ENCODE measurements around the gene NPM1. TPM values are rescaled to one million over a fixed set of nuclear protein-coding genes. Genes with fewer than 3 reads are reported as not detected.
A peak's percentile ranks its signal among the peaks of the same experiment; 100 is the strongest.
"Not testable (repeated sequence)": the region's sequence is repeated elsewhere in the genome, so short reads cannot be mapped to it uniquely, and the experiment has no call there.

The NPM1 gene
- total and polyA plus RNA-seq, 2 of the 13 experiments (the other 11 are each of a cell fraction or from before 2014, with no cell fraction given) = 2,047 to 3,353 TPM

- no peak for TF ChIP-seq ZNF407 (CRISPR knock-in tag; IDR thresholded peaks at IDR 0.05; ENCODE audit: not compliant biosample characterization)
- no peak for TF ChIP-seq TSC22D2 (CRISPR knock-in tag; IDR thresholded peaks at IDR 0.05; ENCODE audit: borderline replicate concordance)
- no peak for TF ChIP-seq ZNF34 (CRISPR knock-in tag; IDR thresholded peaks at IDR 0.05; ENCODE audit: borderline replicate concordance)
Measured at GRCh38 chr5:171397599-171397998, 9.9 kb downstream of the NPM1 start (continued).

- WGBS (ENCODE audit: low lambda C conversion rate) = 94% methylated on average over 9 of the region's 9 CpGs
- H3K9ac ChIP-seq (ENCODE audit: insufficient read depth, low read depth, low read length); H3K4me2 ChIP-seq (ENCODE audit: low read depth, low read length); CTCF ChIA-PET (ENCODE audit: low intra/inter-chr PET ratio, low total read pairs); H3K27ac ChIP-seq (ENCODE audit: extremely low read length, insufficient read depth, low read length); H3K27me3 ChIP-seq (ENCODE audit: control insufficient read depth in 1 of 2, insufficient read depth in 2 of 2, low read length in 2 of 2); H2AFZ ChIP-seq (ENCODE audit: low read length); intact Hi-C loops (cut with micrococcal nuclease; ENCODE audit: unreplicated experiment); BruUV-seq (replicated peaks); H3K9me3 ChIP-seq (ENCODE audit: low read length); H3K4me3 ChIP-seq (replicated peaks in 1 of 3; ENCODE audit: insufficient read depth in 1 of 3, low read depth in 2 of 3, low read length in 3 of 3); FAIRE-seq; DNase-seq (ENCODE audit: low spot score); in situ Hi-C loops (cut with HindIII; ENCODE audit: extremely low pct_ligation_motif_present, low pct_unique_long_range_greater_than_20kb): not testable (repeated sequence)
- Histone ChIP-seq H4K20me1 (ENCODE audit: insufficient read depth, low read length) (peaks cover 82% of the 10 kb centered on the region), H3K36me3 (replicated peaks in 1 of 2; ENCODE audit: control insufficient read depth in 1 of 2, insufficient read depth in 2 of 2, low read length in 2 of 2) (peaks cover 34 to 82% of the 10 kb centered on the region in 2 experiments), H3K4me1 (ENCODE audit: insufficient read depth, low read length) (peaks cover 80% of the 10 kb centered on the region), H3K79me2 (ENCODE audit: insufficient read depth, low read length) (peaks cover 81% of the 10 kb centered on the region)
- peak; percentile 19 for ATAC-seq
- TF ChIP-seq ZBTB33 (CRISPR knock-in tag; IDR thresholded peaks at IDR 0.05) = peak; percentile 21; the same call in 1 of the 2 replicates
- peak; percentile 16 for TF ChIP-seq AGO2 (optimal IDR thresholded peaks at IDR 0.05; ENCODE audit: low read depth, low read length)
- TF ChIP-seq CEBPG (CRISPR knock-in tag; IDR thresholded peaks at IDR 0.05) = peak; percentile 8; the same call in 1 of the 2 replicates
- POLR2A ChIA-PET = interaction anchor here (2.1 kb wide), 1 partner anchor 10 kb away, joined by 8 read pairs; no protein-coding TSS in a partner anchor
Measured at GRCh38 chr5:171398660-171399059, 11.0 kb downstream of the NPM1 start.

All from HepG2 (cell line).